ENCODE data around the gene CEACAM16. TPM values are rescaled to one million over a fixed set of nuclear protein-coding genes. Genes with fewer than 3 reads are reported as not detected.

CEACAM16 gene
- total RNA-seq, 2 donors from 2014 or later = not detected

- H3K4me1 Mint-ChIP-seq = no peaks in the 10 kb centered on the region
- H3K9ac ChIP-seq (ENCODE audit: extremely low read depth, low read length, poor library complexity, severe bottlenecking) = no peak overlapping the region
- DNase-seq = no peak
- WGBS, 2 experiments (ENCODE audit: insufficient coverage in 1 of 2, insufficient read length in 1 of 2) = 88 to 94% methylated on average over 6 to 12 of the region's 12 CpGs
- peaks cover 2% of the 10 kb centered on the region for H3K27me3 Mint-ChIP-seq (ENCODE audit: insufficient read depth)
- H3K4me3 Mint-ChIP-seq = no peak overlapping the region
- H3K9me3 Mint-ChIP-seq = no peaks in the 10 kb centered on the region
- H3K36me3 ChIP-seq (ENCODE audit: control insufficient read depth, insufficient read depth, low read length) = no peaks in the 10 kb centered on the region
- no peak for TF ChIP-seq CTCF (conservative IDR thresholded peaks at IDR 0.05)
- no peaks in the 10 kb centered on the region for H3K4me1 ChIP-seq (ENCODE audit: control insufficient read depth, insufficient read depth, low read length)
- H3K27ac Mint-ChIP-seq = no peak overlapping the region
- no peak overlapping the region for H3K4me3 ChIP-seq (ENCODE audit: low read length)
- no peaks in the 10 kb centered on the region for H3K9me3 ChIP-seq (ENCODE audit: control insufficient read depth, low read length)
- no peaks in the 10 kb centered on the region for H3K36me3 Mint-ChIP-seq (ENCODE audit: low read depth)
- H3K27ac ChIP-seq (ENCODE audit: low read depth, low read length) = no peak overlapping the region
- no peaks in the 10 kb centered on the region for H3K27me3 ChIP-seq (ENCODE audit: control insufficient read depth, insufficient read depth, low read length, poor library complexity, severe bottlenecking)
Measured at GRCh38 chr19:44705502-44706010, 6.6 kb downstream of the CEACAM16 start.

DNA sequence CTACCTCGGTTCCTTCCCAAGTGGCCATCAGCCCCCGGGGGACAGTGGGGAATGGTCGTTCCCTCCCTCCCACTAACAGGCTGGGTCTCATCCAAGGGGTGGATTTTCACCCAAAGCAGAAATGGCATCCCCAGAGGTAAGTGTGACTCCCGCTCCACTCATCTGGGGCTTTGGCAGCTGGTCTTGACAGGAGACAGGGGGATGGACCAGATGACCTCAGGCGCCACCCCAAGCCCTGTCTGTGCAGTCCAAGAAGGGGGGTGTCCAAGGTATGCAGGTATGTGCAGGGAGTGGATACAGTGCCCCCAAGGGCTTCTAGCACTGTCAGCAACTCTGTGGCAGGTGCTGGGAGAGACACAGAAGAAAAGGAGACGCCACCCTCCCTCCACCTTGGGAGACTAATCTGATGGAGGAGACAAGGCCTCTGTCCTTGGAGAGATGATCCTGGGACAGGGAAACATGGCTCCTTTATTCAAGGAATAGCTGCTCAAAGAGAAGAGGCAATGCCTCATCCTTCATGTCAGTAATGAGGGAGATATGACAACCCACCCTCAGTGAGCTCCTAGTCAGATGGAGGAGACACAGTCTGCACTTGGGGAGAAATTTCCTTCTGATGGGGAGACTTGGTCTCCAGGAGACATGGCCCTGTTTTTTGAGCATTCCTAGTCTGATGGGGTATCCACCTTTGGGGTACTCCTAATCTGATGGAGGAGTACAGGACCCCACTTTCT is 7.7 kb downstream of the CEACAM16 start:
- Histone ChIP-seq H3K9me3 (ENCODE audit: control insufficient read depth, low read length) (no peaks in the 10 kb centered on the region), H3K27ac (ENCODE audit: low read depth, low read length) (no peak overlapping the region), H3K27me3 (ENCODE audit: control insufficient read depth, insufficient read depth, low read length, poor library complexity, severe bottlenecking) (no peaks in the 10 kb centered on the region), H3K4me3 (ENCODE audit: low read length) (no peak overlapping the region), H3K4me1 (ENCODE audit: control insufficient read depth, insufficient read depth, low read length) (no peaks in the 10 kb centered on the region), H3K9ac (ENCODE audit: extremely low read depth, low read length, poor library complexity, severe bottlenecking) (no peak overlapping the region), H3K36me3 (ENCODE audit: control insufficient read depth, insufficient read depth, low read length) (no peaks in the 10 kb centered on the region)
- Mint-ChIP-seq H3K36me3 (ENCODE audit: low read depth) (no peaks in the 10 kb centered on the region), H3K4me3 (no peak overlapping the region), H3K27me3 (ENCODE audit: insufficient read depth) (peaks cover 2% of the 10 kb centered on the region), H3K9me3 (no peaks in the 10 kb centered on the region), H3K27ac (no peak overlapping the region), H3K4me1 (no peaks in the 10 kb centered on the region)
- WGBS, 2 experiments (ENCODE audit: insufficient coverage in 1 of 2, insufficient read length in 1 of 2) = 90 to 100% methylated on average over 3 to 6 of the region's 6 CpGs
- no peak for DNase-seq
- TF ChIP-seq CTCF (conservative IDR thresholded peaks at IDR 0.05) = no peak

GRCh38 chr19:44707794-44708193 is 8.8 kb downstream of the CEACAM16 start:
- H3K4me3 ChIP-seq (ENCODE audit: low read length) = no peak overlapping the region
- no peaks in the 10 kb centered on the region for H3K9me3 ChIP-seq (ENCODE audit: control insufficient read depth, low read length)
- Mint-ChIP-seq H3K4me3 (no peak overlapping the region), H3K27ac (no peak overlapping the region), H3K36me3 (ENCODE audit: low read depth) (no peaks in the 10 kb centered on the region), H3K4me1 (no peaks in the 10 kb centered on the region), H3K9me3 (no peaks in the 10 kb centered on the region), H3K27me3 (ENCODE audit: insufficient read depth) (peaks cover 2% of the 10 kb centered on the region)
- DNase-seq = no peak
- H3K9ac ChIP-seq (ENCODE audit: extremely low read depth, low read length, poor library complexity, severe bottlenecking) = no peak overlapping the region
- H3K4me1 ChIP-seq (ENCODE audit: control insufficient read depth, insufficient read depth, low read length) = no peaks in the 10 kb centered on the region
- no peak overlapping the region for H3K27ac ChIP-seq (ENCODE audit: low read depth, low read length)
- no peaks in the 10 kb centered on the region for H3K27me3 ChIP-seq (ENCODE audit: control insufficient read depth, insufficient read depth, low read length, poor library complexity, severe bottlenecking)
- no peak for TF ChIP-seq CTCF (conservative IDR thresholded peaks at IDR 0.05)
- WGBS, 2 experiments (ENCODE audit: insufficient coverage in 1 of 2, insufficient read length in 1 of 2) = 95 to 96% methylated on average over 9 to 20 of the region's 20 CpGs
- H3K36me3 ChIP-seq (ENCODE audit: control insufficient read depth, insufficient read depth, low read length) = no peaks in the 10 kb centered on the region

All from endodermal cell (in vitro differentiated cells).